ENCODE data around the gene SFRP5. TPM values are rescaled to one million over a fixed set of nuclear protein-coding genes. Genes with fewer than 3 reads are reported as not detected.
A peak's percentile ranks its signal among the peaks of the same experiment; 100 is the strongest.

The SFRP5 gene
- total RNA-seq, 1 donor from 2014 or later, result not detected

GRCh38 chr10:97759158-97759887 lies 12.5 kb downstream of the SFRP5 start:
- H3K4me3 ChIP-seq, result no peak overlapping the region
- H2AFZ ChIP-seq (replicated peaks), result no peak overlapping the region
- H3K27me3 ChIP-seq, result no peaks in the 10 kb centered on the region
- H3K4me1 ChIP-seq, result peaks cover 15% of the 10 kb centered on the region
- H3K36me3 ChIP-seq, result no peaks in the 10 kb centered on the region
- no peak overlapping the region for H3K27ac ChIP-seq
- no peak overlapping the region for H3K9ac ChIP-seq
- Mint-ChIP-seq H3K36me3 (peaks cover 15% of the 10 kb centered on the region), H3K9me3 (no peaks in the 10 kb centered on the region), H3K27me3 (ENCODE audit: insufficient read depth, low read depth) (peaks cover 8% of the 10 kb centered on the region), H3K27ac (no peak overlapping the region), H3K4me1 (peaks cover 21% of the 10 kb centered on the region), H3K4me3 (no peak overlapping the region)
- DNase-seq (ENCODE audit: low spot score), result peak; percentile 85
- H3K9me3 ChIP-seq (ENCODE audit: low read depth), result no peaks in the 10 kb centered on the region
- no peaks in the 10 kb centered on the region for H3K79me2 ChIP-seq (ENCODE audit: low read depth)
- no peak overlapping the region for H3K4me2 ChIP-seq
- peaks cover 13% of the 10 kb centered on the region for H3F3A ChIP-seq (ENCODE audit: low read depth)
- H4K20me1 ChIP-seq (ENCODE audit: low read depth), result peaks cover 57% of the 10 kb centered on the region
- TF ChIP-seq EZH2phosphoT487 (IDR thresholded peaks at IDR 0.05) (no peak), CTCF (IDR thresholded peaks at IDR 0.05) (peak; percentile 92)

- H4K20me1 ChIP-seq (ENCODE audit: low read depth), result peaks cover 46% of the 10 kb centered on the region
- no peak overlapping the region for H3K4me3 ChIP-seq
- Mint-ChIP-seq H3K9me3 (no peaks in the 10 kb centered on the region), H3K4me1 (peaks cover 12% of the 10 kb centered on the region), H3K27me3 (ENCODE audit: insufficient read depth, low read depth) (peaks cover 8% of the 10 kb centered on the region), H3K4me3 (no peak overlapping the region), H3K36me3 (peaks cover 15% of the 10 kb centered on the region), H3K27ac (no peak overlapping the region)
- no peak overlapping the region for H3K9ac ChIP-seq
- TF ChIP-seq EZH2 (IDR thresholded peaks at IDR 0.05) (no peak), EZH2phosphoT487 (IDR thresholded peaks at IDR 0.05) (no peak), CTCF (IDR thresholded peaks at IDR 0.05) (no peak)
- no peak overlapping the region for H3K4me2 ChIP-seq
- no peak for DNase-seq (ENCODE audit: low spot score)
- H3K27ac ChIP-seq, result no peak overlapping the region
- no peak overlapping the region for H2AFZ ChIP-seq (replicated peaks)
- no peaks in the 10 kb centered on the region for H3K9me3 ChIP-seq (ENCODE audit: low read depth)
- H3K79me2 ChIP-seq (ENCODE audit: low read depth), result no peaks in the 10 kb centered on the region
- H3K27me3 ChIP-seq, result no peaks in the 10 kb centered on the region
- H3F3A ChIP-seq (ENCODE audit: low read depth), result no peaks in the 10 kb centered on the region
- H3K4me1 ChIP-seq, result peaks cover 4% of the 10 kb centered on the region
- H3K36me3 ChIP-seq, result no peaks in the 10 kb centered on the region
Measured at GRCh38 chr10:97757471-97757870, 14.3 kb downstream of the SFRP5 start.

- DNase-seq (ENCODE audit: low spot score), result no peak
- H3K4me3 Mint-ChIP-seq, result no peak overlapping the region
- Histone ChIP-seq H3K9ac (no peak overlapping the region), H3K4me1 (no peaks in the 10 kb centered on the region), H2AFZ (replicated peaks) (no peak overlapping the region), H4K20me1 (ENCODE audit: low read depth) (peaks cover 28% of the 10 kb centered on the region), H3K27me3 (no peaks in the 10 kb centered on the region), H3K4me3 (no peak overlapping the region), H3K9me3 (ENCODE audit: low read depth) (no peaks in the 10 kb centered on the region), H3K79me2 (ENCODE audit: low read depth) (no peaks in the 10 kb centered on the region), H3K4me2 (no peak overlapping the region), H3F3A (ENCODE audit: low read depth) (no peaks in the 10 kb centered on the region), H3K36me3 (no peaks in the 10 kb centered on the region), H3K27ac (no peak overlapping the region)
- no peaks in the 10 kb centered on the region for H3K9me3 Mint-ChIP-seq
- H3K27me3 Mint-ChIP-seq (ENCODE audit: insufficient read depth, low read depth), result peaks cover 4% of the 10 kb centered on the region
- TF ChIP-seq EZH2 (IDR thresholded peaks at IDR 0.05) (no peak), EZH2phosphoT487 (IDR thresholded peaks at IDR 0.05) (no peak), CTCF (IDR thresholded peaks at IDR 0.05) (no peak)
- peaks cover 15% of the 10 kb centered on the region for H3K36me3 Mint-ChIP-seq
- H3K27ac Mint-ChIP-seq, result no peak overlapping the region
- H3K4me1 Mint-ChIP-seq, result peaks cover 1% of the 10 kb centered on the region
Measured at GRCh38 chr10:97755718-97756117, 16.1 kb downstream of the SFRP5 start.
